DMS79 (cell line): ENCODE measurements around the gene CALU.

Experiments used
- DNase-seq: peaks from one replicate; lab custom pipeline; 2025; lab: John Stamatoyannopoulos, UW

Gene CALU

GRCh38 chr7:128785738-128786137, 46.6 kb downstream of the CALU start:
- no peak for DNase-seq

- no peak for DNase-seq
Measured at GRCh38 chr7:128788446-128789412, 49.6 kb downstream of the CALU start.

GRCh38 chr7:128790315-128791041, 51.3 kb downstream of the CALU start:
- no peak for DNase-seq

GRCh38 chr7:128791121-128791971, 52.2 kb downstream of the CALU start, which contains the start of gene CCDC136:
Gene CCDC136 (plus strand): TSS chr7:128791968. CDS start chr7:128792412, 444 bp downstream.
- DNase-seq, result no peak

- DNase-seq, result no peak
Measured at GRCh38 chr7:128791972-128792327, 52.8 kb downstream of the CALU start.

- DNase-seq, result no peak
Measured at GRCh38 chr7:128792471-128793180, 53.5 kb downstream of the CALU start.

GRCh38 chr7:128793181-128793547, 54.0 kb downstream of the CALU start:
- DNase-seq, result no peak

- DNase-seq, result no peak
Measured at GRCh38 chr7:128794020-128794419, 54.9 kb downstream of the CALU start.

GRCh38 chr7:128794436-128794835, 55.3 kb downstream of the CALU start:
- DNase-seq, result no peak

- DNase-seq, result no peak
Measured at GRCh38 chr7:128795129-128795528, 56.0 kb downstream of the CALU start.

- DNase-seq, result peak; percentile 11
Measured at GRCh38 chr7:128796327-128796726, 57.2 kb downstream of the CALU start.

- no peak for DNase-seq
Measured at GRCh38 chr7:128799451-128799850, 60.3 kb downstream of the CALU start.

- DNase-seq, result no peak
Measured at GRCh38 chr7:128800567-128800966, 61.4 kb downstream of the CALU start.

GRCh38 chr7:128801003-128801402, 61.8 kb downstream of the CALU start:
- DNase-seq, result no peak

- no peak for DNase-seq
Measured at GRCh38 chr7:128801667-128802418, 62.7 kb downstream of the CALU start.

- DNase-seq, result no peak
Measured at GRCh38 chr7:128804484-128804883, 65.3 kb downstream of the CALU start.

GRCh38 chr7:128805225-128805624, 66.1 kb downstream of the CALU start:
- no peak for DNase-seq

GRCh38 chr7:128807191-128807590, 68.0 kb downstream of the CALU start:
- DNase-seq, result no peak

- DNase-seq, result no peak
Measured at GRCh38 chr7:128809363-128809762, 70.2 kb downstream of the CALU start.

- no peak for DNase-seq
Measured at GRCh38 chr7:128810473-128810872, 71.3 kb downstream of the CALU start.

- DNase-seq, result no peak
Measured at GRCh38 chr7:128810997-128811396, 71.8 kb downstream of the CALU start.
